ENCODE data around the gene ZSCAN29.

DNA sequence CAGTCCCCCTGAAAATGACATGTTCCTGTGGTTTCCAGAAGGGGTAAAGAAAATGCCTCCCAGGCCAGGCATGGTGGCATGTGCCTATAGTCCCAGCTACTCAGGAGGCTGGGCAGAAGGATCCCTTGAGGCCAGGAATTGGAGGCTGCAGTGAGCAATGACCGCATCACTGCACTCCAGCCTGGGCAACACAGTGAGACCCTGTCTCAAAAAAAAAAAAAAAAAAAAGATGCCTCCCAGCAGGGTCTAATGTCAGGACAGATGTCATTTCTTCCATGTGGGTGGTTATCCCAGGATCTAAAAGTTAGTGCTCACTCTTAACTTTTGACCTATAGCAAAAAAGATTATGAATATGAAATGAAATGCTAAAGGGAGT, 53.9 kb downstream of the ZSCAN29 start:
- TF ChIP-seq, protein P1, sequence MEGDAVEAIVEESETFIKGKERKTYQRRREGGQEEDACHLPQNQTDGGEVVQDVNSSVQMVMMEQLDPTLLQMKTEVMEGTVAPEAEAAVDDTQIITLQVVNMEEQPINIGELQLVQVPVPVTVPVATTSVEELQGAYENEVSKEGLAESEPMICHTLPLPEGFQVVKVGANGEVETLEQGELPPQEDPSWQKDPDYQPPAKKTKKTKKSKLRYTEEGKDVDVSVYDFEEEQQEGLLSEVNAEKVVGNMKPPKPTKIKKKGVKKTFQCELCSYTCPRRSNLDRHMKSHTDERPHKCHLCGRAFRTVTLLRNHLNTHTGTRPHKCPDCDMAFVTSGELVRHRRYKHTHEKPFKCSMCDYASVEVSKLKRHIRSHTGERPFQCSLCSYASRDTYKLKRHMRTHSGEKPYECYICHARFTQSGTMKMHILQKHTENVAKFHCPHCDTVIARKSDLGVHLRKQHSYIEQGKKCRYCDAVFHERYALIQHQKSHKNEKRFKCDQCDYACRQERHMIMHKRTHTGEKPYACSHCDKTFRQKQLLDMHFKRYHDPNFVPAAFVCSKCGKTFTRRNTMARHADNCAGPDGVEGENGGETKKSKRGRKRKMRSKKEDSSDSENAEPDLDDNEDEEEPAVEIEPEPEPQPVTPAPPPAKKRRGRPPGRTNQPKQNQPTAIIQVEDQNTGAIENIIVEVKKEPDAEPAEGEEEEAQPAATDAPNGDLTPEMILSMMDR (optimal IDR thresholded peaks at IDR 0.05 in 1 of 3, IDR thresholded peaks at IDR 0.05 in 1 of 3, conservative IDR thresholded peaks at IDR 0.05 in 1 of 3; ENCODE audit: extremely low read depth in 1 of 3, insufficient read depth in 2 of 3, low read length in 3 of 3), result no peak
- TF ChIP-seq EZH2 (IDR thresholded peaks at IDR 0.05; ENCODE audit: low read length), result no peak

Measured in keratinocyte (primary cell).